NCI-H2227 (cell line): Measurements from ENCODE around the gene ATF2.
A peak's percentile ranks its signal among the peaks of the same experiment; 100 is the strongest.
"Not testable (repeated sequence)": the region's sequence is repeated elsewhere in the genome, so short reads cannot be mapped to it uniquely, and the experiment has no call there.

Experiments used
- DNase-seq: peaks from one replicate; lab custom pipeline; 2025; ENCODE audit not compliant: unreplicated experiment; lab: John Stamatoyannopoulos, UW

The ATF2 gene

GRCh38 chr2:175166216-175166824 lies 1.7 kb downstream of the ATF2 start:
- no peak for DNase-seq

- no peak for DNase-seq
Measured at GRCh38 chr2:175164235-175164634, 3.8 kb downstream of the ATF2 start.

GRCh38 chr2:175158894-175159293 lies 9.1 kb downstream of the ATF2 start:
- no peak for DNase-seq

GRCh38 chr2:175156534-175156933 lies 11.5 kb downstream of the ATF2 start:
- DNase-seq, result peak; percentile 51

DNA sequence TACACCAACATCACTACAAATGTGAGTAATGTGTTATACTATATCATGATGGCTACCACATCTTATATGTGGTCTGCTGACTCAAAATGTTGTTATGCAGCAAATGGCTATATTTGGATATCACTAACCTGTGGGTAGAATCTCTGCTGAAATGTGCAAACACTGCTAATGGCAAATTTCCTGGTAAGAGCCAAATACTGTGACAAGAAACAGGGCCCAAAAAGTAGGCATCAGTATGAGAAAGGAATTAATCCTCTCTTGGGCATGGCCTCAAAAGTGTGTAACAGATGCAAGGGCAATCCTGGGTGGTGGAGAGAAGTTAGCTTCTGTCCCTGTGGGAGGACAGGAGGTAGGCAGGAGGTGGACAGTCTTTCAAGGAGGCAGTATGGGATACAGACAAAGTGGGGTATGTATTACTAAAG lies 13.3 kb downstream of the ATF2 start:
- DNase-seq, result no peak

- no peak for DNase-seq
Measured at GRCh38 chr2:175152242-175152641, 15.8 kb downstream of the ATF2 start.

DNA sequence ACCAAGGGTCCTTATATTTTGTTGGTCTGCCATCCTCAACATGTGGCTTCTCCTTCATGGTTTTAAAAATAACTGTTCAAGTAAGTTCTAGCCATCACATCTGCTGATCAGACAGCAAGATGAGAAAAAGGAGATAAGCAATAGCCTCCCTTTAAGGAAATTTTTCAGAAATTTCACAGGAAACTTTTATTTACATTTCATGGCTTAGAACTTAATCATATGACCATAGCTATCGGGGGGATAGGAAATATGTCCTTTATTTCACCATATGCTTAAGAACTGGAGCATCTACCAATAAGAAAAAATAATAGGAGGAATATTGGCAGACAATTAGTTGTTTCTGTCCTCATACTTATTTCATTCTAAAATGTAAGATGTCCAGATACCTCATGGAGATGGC lies 16.2 kb downstream of the ATF2 start:
- no peak for DNase-seq

DNA sequence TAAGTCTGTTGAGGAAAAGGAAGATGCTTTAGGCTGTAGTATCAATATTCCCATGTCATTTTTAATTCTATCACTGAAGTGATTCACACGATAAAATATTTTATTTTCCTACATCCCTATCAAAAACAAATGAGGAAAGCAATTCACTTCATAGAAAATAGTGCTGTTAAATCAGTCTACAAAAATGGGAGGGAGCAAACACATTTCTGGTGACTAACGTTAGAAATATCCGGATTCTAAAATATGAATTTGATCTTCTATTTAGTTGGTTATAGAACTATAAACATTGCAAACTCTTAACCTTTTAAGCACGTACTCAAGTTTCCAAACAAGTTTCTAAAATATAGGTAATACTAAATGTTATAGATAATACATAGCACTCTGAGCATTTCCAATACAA lies 20.8 kb downstream of the ATF2 start:
- DNase-seq, result no peak

DNA sequence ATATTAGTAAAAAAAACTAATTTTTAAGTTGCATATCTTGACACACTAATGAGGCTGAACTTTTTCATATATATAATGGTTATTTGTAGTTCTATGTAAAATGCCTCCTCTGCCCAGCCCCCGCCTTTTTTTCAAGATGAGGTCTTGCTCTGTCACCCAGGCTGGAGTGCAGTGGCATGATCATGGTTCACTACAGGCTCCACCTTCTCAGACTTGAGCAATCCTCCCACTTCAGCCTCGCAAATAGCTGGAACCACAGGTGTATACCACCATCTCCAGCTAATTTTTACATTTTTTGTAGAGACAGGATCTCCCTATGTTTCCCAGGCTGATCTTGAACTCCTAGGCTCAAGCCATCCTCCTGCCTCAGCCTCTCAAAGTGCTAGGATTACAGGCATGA lies 24.3 kb downstream of the ATF2 start:
- no peak for DNase-seq

- no peak for DNase-seq
Measured at GRCh38 chr2:175143191-175143590, 24.8 kb downstream of the ATF2 start.

- DNase-seq, result no peak
Measured at GRCh38 chr2:175140332-175140731, 27.7 kb downstream of the ATF2 start.

- no peak for DNase-seq
Measured at GRCh38 chr2:175137793-175138192, 30.2 kb downstream of the ATF2 start.

GRCh38 chr2:175136334-175137215 lies 31.4 kb downstream of the ATF2 start:
- DNase-seq, result no peak

DNA sequence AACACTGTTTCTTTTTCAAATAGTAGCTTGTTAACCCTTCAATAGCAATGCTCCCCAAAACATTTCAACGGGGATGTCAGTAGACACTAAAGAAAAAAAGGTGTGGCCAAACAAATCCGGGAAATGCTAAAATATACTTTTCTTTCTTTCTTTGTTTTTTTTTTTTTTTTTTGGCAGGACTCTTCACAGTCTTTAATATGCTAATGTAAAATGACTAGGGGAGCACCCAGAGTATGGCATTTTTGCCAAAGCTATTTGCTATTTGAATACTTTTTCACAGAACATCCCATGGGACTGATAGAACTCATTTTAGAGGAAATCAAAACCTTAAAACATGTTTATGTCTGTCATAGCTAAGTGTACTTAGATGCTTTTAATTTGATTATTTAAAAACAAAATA lies 32.1 kb downstream of the ATF2 start:
- DNase-seq, result no peak

GRCh38 chr2:175135177-175135576 lies 32.8 kb downstream of the ATF2 start:
- no peak for DNase-seq

DNA sequence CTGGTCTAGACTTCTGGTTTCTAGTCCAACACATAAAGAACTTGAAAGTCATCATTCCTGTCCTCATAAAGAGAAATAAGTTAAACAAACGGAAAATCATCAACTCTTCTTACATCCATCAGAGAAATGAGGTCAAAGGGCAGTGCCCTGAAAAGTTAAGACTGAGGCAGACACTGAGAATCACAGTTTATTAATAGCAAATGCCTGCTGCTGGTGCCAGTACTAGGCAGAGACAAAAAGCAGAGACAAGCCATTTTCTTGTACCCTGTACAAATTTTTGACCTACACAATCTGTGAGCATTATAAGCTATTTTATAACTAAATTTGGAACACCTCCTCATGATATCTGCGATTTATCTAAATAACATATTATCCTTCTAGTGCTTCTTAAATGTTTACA lies 36.8 kb downstream of the ATF2 start:
- no peak for DNase-seq

DNA sequence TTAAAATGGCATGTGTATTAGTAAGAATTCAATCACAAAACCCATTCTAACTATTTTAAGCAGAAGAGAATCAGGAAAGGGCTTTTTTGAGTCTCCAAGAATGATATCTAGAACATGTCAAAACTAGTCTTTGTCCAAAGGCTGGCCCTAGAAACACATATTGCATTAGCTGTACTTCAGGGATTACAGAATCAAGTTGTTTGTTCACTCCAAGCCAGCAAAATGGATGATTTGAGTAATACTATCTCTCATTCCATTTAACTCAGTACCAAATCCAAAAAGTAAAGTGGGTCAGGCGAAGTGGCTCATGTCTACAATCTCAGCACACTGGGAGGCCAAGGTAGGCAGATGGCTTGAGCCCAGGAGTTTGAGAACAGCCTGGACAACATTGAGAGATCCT lies 41.3 kb downstream of the ATF2 start:
- no peak for DNase-seq

DNA sequence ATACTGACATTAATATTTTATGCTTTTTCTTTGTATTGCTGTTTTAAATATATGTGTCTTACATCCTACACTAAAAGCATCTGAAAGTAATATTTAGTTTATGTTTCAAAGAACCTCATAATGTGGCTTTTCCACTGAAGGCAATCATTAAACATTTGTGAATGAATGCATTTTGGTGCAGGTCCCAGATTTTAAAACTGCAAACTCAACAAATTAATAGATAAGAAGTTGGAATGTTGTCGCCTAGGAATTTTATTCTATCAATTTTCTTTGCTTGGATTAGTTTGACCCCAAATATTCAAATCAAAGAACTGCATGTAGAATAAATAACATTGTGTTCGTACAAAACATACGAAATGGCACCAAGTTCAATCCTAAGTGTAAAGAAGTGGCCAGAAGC lies 44.7 kb downstream of the ATF2 start:
- no peak for DNase-seq

DNA sequence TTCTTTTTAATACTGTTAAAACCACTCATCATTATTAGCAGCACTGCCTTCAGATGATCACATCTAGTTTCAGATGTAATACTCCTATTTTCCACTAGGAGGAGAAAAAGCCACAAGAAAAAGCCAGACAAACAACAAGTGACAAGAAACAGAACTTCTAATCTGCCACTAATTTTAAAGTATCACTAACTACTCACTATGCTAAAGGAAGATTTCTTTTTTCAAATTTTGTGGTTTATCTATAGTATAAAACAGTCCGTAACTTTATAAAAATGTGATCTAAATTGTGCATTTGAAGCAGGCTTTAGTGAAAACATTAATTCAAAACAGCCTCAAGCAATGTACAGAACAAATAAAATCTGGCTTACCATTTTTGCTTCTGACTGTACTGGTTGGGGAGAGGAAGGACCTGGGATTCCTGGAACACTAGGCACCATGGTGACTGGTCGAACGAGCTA lies 56.8 kb downstream of the ATF2 start:
- peak; percentile 60 for DNase-seq

DNA sequence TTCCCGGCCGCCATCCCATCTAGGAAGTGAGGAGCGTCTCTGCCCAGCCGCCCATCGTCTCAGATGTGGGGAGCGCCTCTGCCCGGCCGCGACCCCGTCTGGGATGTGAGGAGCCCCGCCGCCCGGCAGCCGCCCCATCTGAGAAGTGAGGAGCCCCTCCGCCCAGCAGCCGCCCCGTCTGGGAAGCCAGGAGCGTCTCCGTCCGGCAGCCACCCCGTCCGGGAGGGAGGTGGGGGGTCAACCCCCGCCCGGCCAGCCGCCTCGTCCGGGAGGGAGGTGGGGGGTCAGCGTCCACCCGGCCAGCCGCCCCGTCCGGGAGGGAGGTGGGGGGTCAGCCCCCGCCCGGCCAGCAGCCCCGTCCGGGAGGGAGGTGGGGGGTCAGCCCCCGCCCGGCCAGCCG lies 59.9 kb downstream of the ATF2 start:
- DNase-seq, result not testable (repeated sequence)

- no peak for DNase-seq
Measured at GRCh38 chr2:175107146-175107545, 60.9 kb downstream of the ATF2 start.

DNA sequence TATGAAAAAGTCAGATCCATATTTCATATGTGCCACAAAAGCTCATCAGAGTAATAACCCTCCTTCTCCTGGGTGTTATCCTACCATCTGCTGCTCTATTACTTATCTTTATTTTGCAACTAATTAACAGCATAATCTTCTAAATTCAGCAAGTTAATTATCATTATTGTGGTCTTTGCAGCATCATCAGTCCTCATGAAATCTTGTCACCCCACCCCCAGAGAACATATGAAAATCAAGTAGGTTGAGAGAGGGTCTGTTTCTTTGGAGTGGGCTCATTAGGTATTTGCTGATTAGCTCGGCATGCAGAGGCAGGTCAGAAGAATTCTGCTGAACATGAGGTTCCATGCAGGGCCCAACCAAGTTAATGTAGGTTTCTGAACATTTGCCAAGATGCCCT lies 64.8 kb downstream of the ATF2 start:
- DNase-seq, result no peak

DNA sequence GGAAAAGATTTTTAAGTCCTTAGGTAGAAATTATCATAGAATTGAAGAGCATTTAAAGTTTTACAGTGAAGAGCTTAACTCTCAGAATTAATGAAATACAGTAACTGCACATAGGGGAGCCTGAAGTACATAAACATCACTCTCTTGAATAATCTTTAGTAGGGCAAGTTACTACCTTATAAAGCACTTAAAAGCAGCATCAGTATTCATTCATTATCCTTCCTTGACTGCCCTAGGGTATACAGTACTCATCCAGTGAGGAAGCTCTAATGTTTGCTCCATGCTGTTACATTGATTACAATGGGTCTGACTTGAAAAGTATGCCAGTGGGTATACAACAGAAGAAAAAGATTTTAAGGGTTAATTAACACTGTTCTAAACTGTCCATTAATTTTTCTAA lies 66.5 kb downstream of the ATF2 start:
- no peak for DNase-seq
